Stimulated activated effector memory CD8-positive, alpha-beta T cell treated with anti-CD3 and anti-CD28 coated beads, Interleukin-12 subunit alpha, Interleukin-12 subunit beta, amount 100 ng/mL, for 72 hours (primary cell): ENCODE data around the gene DCAF12.
A peak's percentile ranks its signal among the peaks of the same experiment; 100 is the strongest.

Experiments used
- ATAC-seq: fragments of 150-1000 bp; cut with Tn5 transposase; 2 replicates; pipeline ENCODE4 v1.10.0; 2021
- DNase-seq, 2 donors: peaks; one replicate each; pipeline ENCODE4 v3.0.0; 2021 to 2022; ENCODE audit warnings: low spot score in 2 of 2
- H3K27ac Mint-ChIP-seq: one replicate; pipeline ENCODE4 v1.8.0; 2022; ENCODE audit warnings: mild to moderate bottlenecking, mixed read lengths
- H3K36me3 Mint-ChIP-seq: one replicate; pipeline ENCODE4 v1.8.0; 2022; ENCODE audit warnings: mild to moderate bottlenecking, mixed read lengths
- H3K4me1 Mint-ChIP-seq: one replicate; pipeline ENCODE4 v1.8.0; 2022; ENCODE audit warnings: mixed read lengths
- H3K4me3 Mint-ChIP-seq: one replicate; pipeline ENCODE4 v1.8.0; 2022; ENCODE audit warnings: mild to moderate bottlenecking, mixed read lengths
- H3K9me3 Mint-ChIP-seq: one replicate; pipeline ENCODE4 v1.8.0; 2022; ENCODE audit warnings: mixed read lengths

The DCAF12 gene

DNA sequence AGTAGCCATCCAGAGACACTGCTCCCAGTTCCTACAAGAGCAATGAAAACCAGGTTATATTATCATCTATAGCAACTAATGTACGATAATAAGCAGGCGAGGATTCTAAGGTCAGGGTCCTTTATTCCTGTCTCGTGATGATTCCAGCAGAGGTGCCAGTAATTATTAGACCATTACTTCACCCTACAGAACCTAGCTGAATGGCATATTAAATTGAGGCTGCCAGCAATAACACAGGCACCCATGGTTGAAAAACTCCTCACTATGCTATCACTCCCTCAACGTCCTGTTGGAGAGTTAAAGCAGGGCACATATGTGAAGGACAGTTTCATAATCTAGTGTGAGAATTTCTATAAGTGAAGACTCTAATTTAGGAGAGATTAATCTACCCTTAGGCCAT lies 29.7 kb downstream of the DCAF12 start:
- H3K4me3 Mint-ChIP-seq: no peak overlapping the region
- peak overlapping the region; percentile 32 for H3K27ac Mint-ChIP-seq
- H3K36me3 Mint-ChIP-seq: peaks cover 100% of the 10 kb centered on the region
- H3K4me1 Mint-ChIP-seq: peaks cover 17% of the 10 kb centered on the region
- no peak for ATAC-seq
- no peaks in the 10 kb centered on the region for H3K9me3 Mint-ChIP-seq
- DNase-seq: no peak

DNA sequence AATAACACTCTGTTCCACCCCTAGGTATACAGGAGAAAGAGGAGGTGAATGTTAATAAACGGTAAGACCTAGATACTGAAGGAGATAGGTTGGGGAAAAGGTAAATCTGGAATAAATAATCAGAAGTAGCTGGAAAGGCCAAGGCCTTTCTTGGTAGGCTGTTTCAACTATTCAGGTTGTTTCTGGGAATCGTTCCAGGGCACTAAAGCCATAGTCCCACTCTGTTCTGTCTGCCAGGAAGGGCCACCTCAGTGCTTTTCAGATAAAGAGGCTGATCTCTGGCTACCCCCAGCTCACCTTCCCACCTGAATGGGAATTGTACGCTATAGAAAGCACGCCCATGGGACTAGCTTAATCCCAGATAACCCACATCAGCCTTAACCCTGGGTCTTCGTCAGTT lies 32.9 kb downstream of the DCAF12 start:
- Mint-ChIP-seq H3K9me3 (no peaks in the 10 kb centered on the region), H3K36me3 (peaks cover 100% of the 10 kb centered on the region), H3K27ac (peak overlapping the region; percentile 69), H3K4me3 (no peak overlapping the region), H3K4me1 (peaks cover 17% of the 10 kb centered on the region)
- DNase-seq (no peak), ATAC-seq (no peak)

DNA sequence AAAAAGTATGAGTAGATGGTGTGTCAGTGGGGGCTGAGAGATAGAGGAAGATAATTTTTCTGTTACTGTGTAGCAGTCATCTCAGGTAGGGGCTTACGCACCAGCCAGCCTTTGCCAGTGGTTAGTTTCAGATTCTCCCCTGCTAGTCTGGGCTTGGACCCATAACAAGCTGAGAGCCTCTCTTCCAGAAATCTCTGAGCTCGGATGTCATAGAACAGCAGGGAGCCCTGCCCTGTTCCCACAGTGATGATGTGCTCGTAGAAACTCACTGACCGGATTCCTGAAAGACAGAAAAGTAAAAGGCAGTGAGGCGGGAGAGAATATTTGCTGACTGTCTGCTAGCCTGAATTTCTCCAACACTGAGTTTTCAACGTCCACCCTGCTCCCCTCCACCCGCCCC lies 37.2 kb downstream of the DCAF12 start:
- peaks cover 17% of the 10 kb centered on the region for H3K4me1 Mint-ChIP-seq
- no peak overlapping the region for H3K27ac Mint-ChIP-seq
- no peak overlapping the region for H3K4me3 Mint-ChIP-seq
- no peaks in the 10 kb centered on the region for H3K9me3 Mint-ChIP-seq
- DNase-seq (no peak), ATAC-seq (no peak)
- peaks cover 86% of the 10 kb centered on the region for H3K36me3 Mint-ChIP-seq

DNA sequence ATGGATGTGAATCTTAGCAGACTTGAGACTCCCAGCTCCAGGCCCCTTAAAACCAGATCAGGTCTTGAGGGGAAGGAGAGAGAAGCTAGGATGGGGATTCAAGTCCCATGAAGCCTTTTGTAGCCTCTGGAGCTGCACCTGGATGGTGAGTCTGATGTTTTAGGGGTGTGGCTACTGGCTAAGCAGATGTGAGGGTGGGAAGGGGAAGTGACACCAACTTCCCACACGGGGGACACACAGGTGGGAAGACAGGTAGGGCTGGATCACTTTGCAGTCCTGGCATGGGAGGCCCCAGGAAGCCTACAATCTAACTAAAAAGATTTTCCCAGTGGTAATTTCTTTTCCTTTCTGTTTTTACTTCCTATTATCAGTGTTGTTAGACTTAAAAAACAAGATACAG lies 39.1 kb downstream of the DCAF12 start:
- H3K36me3 Mint-ChIP-seq: peaks cover 67% of the 10 kb centered on the region
- H3K9me3 Mint-ChIP-seq: no peaks in the 10 kb centered on the region
- DNase-seq: no peak
- no peak overlapping the region for H3K4me3 Mint-ChIP-seq
- peak overlapping the region; percentile 78 for H3K27ac Mint-ChIP-seq
- no peak for ATAC-seq
- peaks cover 6% of the 10 kb centered on the region for H3K4me1 Mint-ChIP-seq

DNA sequence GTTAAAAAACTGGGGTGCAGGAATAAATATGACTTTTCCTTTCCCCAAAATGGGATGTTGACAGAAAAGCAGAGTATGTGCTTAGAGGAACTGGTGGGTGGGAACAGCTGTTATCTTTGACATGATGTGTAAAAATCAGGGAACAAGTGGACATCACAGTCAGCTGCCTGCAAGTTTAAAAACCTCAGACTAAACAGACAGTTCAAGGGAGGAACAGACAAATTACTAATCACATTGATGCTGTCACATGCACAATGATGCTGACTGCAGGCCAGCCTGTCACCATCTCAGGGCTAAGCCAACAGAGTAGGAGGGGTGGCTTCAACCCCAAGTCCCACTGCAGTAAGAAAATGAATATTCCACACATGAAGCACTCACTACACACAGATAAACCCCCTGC lies 39.6 kb downstream of the DCAF12 start:
- peaks cover 62% of the 10 kb centered on the region for H3K36me3 Mint-ChIP-seq
- H3K27ac Mint-ChIP-seq: peak overlapping the region; percentile 78
- no peak overlapping the region for H3K4me3 Mint-ChIP-seq
- DNase-seq (no peak), ATAC-seq (peak; percentile 37)
- H3K4me1 Mint-ChIP-seq: peaks cover under 1% of the 10 kb centered on the region
- H3K9me3 Mint-ChIP-seq: no peaks in the 10 kb centered on the region

DNA sequence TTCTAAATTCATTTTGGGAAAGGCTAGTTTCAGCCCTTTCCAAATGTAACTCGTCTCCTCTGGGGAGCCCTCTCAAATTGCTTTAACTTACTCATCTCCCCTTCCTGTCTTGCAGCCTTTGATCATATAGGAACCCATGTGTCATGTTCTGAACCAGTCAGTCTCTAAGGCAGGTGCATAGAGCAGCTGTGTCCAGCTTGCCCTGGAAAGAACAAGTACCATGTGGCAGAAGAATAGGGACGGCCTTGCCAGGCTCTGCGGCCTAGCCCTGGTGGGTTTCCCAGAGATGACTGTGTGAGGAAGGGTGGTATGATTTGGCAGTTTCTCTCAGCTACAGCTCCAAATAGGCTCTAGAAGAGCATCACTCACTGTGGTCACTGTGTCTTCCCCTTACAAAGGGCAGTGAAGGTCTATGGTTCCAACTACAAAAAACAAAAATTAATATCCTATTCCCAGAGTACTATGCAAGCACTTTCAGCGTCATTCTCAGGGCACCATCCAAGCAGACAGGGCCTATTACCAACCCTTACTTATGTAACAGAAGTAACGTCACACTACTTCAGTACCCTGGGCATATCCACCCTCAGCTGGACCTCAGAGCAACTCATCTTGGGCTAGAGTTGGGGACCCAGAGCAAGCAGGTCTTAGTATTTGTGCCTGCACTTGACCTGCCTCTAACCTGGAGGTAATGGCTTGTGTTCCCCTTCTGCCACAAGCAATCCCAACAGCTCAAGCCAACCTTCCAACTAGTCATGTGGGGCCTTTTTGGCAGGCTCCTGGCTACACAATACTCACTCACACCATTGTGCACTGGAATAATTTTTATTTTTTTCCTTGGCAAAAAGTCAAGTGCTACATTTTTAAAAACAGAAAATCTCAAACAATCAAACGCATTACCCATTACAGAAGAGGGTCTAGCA lies 40.7 kb downstream of the DCAF12 start:
- Mint-ChIP-seq H3K9me3 (no peaks in the 10 kb centered on the region), H3K4me3 (no peak overlapping the region), H3K36me3 (peaks cover 52% of the 10 kb centered on the region), H3K27ac (peak overlapping the region; percentile 78), H3K4me1 (no peaks in the 10 kb centered on the region)
- ATAC-seq (peak; percentile 78), DNase-seq (no peak)

DNA sequence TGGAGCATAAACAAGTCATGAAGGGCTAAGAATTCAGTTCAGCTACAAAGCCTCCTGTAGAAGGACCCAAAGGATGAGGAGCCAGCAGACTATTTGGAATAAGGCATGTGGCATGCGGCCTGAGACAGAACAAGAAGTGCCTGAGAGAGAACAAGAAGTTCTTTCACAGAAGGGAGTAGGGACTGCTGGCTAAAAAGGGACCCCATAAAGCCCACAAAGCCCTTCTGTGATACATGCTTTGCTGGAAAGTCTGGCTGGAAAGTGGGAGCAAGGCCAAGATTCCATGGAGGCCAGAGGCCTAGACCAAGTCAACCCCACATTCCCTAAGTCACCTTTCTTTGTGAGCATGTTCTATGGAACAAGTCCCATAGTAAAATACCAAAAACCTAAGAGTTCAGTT lies 41.9 kb downstream of the DCAF12 start:
- Mint-ChIP-seq H3K36me3 (peaks cover 39% of the 10 kb centered on the region), H3K4me3 (no peak overlapping the region), H3K27ac (peak overlapping the region; percentile 78), H3K4me1 (no peaks in the 10 kb centered on the region), H3K9me3 (no peaks in the 10 kb centered on the region)
- DNase-seq (no peak), ATAC-seq (no peak)

DNA sequence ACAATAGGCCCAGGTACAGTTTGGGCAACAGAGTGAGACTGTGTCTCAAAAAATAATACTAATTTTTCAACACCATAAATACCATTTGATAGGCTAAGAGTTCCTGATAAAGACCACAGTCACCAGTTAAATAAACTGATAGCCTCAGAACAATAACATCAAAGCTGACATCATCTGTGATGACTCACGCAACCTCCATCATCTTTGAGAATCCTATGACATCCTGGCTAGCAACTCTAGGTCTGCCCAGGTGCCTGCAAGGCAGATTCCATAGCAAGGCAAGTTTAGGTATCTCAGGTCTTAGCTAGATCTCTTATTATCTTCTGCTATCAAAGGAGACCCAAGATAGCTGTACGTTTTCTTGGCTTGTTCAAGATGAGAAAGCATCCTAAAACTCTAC lies 47.3 kb downstream of the DCAF12 start:
- Mint-ChIP-seq H3K4me3 (no peak overlapping the region), H3K9me3 (no peaks in the 10 kb centered on the region), H3K4me1 (no peaks in the 10 kb centered on the region), H3K36me3 (no peaks in the 10 kb centered on the region), H3K27ac (no peak overlapping the region)
- no peak for DNase-seq
- ATAC-seq: peak; percentile 43

DNA sequence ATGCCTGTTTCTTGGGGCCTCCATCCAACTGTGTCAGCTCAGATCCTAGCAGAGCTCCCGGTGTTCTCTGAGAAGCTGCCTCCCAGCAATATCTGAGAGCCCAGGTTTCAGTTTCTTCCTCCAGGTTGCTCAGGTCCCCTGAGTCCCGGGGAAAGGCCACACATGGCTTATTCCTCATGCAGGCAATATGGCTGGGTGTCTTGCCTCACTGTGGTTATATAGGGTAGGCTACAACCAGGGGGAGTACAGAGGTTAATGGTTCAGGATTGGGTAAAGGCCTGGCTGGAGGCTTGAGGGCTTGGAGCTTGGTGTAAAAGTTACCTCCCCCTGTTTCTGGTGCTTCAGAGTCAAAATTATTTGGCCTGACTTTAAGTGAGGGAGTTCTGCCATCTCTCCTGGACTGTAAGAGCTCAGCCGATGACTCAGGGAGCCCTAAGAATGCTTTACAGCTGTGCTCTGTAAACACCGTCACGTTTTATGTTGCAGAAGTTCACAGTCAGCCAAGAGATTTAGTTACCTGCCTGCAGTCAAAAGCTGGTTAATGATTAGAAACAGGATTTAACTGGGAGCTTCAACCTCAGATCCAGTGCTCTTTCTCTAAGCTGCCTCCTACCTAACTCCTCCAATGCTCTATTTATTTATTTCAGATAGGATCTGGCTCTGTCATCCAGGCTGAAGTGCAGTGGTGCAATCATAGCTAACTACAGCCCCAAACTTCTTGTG lies 53.5 kb downstream of the DCAF12 start:
- H3K9me3 Mint-ChIP-seq: no peaks in the 10 kb centered on the region
- ATAC-seq: no peak
- H3K4me1 Mint-ChIP-seq: no peaks in the 10 kb centered on the region
- DNase-seq: no peak
- H3K36me3 Mint-ChIP-seq: no peaks in the 10 kb centered on the region
- H3K4me3 Mint-ChIP-seq: no peak overlapping the region
- H3K27ac Mint-ChIP-seq: no peak overlapping the region

DNA sequence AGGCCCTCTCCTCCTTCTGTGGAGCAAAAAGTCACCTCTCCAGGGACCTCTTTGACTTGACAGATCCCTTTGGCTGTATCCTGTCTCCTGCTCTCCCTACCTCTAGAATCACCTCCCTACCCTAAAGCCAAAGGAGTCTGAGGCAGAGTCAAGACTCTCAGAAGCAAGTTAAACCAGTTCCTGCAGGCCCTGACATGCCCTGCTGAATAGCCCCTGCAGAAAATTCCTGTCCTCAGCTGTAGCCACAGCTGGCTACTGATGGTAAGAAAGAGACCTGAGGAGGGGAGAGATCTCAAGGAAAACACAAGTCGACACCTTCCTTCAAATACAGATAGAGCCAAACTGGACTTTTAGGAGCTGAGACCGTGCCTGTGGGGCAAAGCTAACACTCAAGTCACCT lies 54.1 kb downstream of the DCAF12 start:
- ATAC-seq: no peak
- no peak for DNase-seq
- Mint-ChIP-seq H3K36me3 (no peaks in the 10 kb centered on the region), H3K4me3 (no peak overlapping the region), H3K4me1 (no peaks in the 10 kb centered on the region), H3K9me3 (no peaks in the 10 kb centered on the region), H3K27ac (no peak overlapping the region)

DNA sequence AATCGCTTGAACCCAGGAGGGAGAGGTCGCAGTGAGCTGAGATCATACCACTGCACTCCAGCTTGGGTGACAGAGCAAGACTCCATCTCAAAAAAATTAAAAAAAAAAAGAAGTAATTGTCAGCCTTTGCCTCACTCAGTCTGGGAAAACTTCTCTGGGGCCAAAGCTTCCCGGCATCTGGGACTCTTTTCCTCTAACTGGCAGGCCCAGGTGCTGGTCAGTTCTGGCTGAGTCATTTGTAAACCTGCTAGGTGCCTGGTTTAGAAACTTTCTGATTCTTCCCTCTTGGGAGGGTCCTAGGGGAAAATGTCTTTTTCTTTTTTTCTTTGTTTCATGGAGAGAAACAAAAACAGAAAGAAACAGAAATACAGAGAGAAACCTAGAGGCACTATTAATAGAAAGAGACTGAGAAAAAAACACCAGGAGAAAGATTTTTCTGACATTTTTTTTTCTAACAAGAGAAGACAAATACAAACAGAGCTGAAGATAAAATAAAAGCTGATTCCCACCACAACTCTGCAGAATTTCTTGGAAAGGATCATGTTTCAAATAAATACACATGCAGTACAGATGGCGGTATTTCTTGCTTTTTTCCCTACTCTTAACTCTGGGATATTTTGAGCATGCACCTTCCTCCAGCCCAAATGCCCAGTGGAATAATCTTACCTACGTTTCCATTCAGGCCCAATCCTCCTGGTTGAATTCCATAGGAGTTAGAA lies 55.7 kb downstream of the DCAF12 start:
- Mint-ChIP-seq H3K36me3 (no peaks in the 10 kb centered on the region), H3K9me3 (no peaks in the 10 kb centered on the region), H3K27ac (peak overlapping the region; percentile 38), H3K4me3 (no peak overlapping the region), H3K4me1 (no peaks in the 10 kb centered on the region)
- ATAC-seq (no peak), DNase-seq (no peak)

DNA sequence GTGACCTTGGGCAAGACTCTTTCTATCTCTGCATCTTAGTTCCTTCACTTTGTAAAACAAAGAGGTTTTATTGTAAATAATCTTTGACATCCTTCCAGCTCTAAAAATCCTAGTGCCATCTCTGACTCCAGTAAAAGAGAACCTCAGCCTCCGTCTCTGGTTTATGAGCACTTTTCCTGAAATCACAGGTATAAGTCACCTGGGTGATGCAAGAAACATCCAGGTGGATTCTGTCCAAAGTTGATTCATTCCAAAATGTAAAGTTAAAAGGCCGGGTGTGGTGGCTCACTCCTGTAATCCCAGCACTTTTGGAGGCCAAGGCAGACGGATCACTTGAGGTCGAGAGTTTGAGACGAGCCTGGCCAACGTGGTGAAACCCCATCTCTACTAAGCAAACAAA lies 56.7 kb downstream of the DCAF12 start:
- no peak overlapping the region for H3K27ac Mint-ChIP-seq
- no peak overlapping the region for H3K4me3 Mint-ChIP-seq
- no peaks in the 10 kb centered on the region for H3K4me1 Mint-ChIP-seq
- no peaks in the 10 kb centered on the region for H3K9me3 Mint-ChIP-seq
- no peaks in the 10 kb centered on the region for H3K36me3 Mint-ChIP-seq
- no peak for ATAC-seq
- DNase-seq: no peak

DNA sequence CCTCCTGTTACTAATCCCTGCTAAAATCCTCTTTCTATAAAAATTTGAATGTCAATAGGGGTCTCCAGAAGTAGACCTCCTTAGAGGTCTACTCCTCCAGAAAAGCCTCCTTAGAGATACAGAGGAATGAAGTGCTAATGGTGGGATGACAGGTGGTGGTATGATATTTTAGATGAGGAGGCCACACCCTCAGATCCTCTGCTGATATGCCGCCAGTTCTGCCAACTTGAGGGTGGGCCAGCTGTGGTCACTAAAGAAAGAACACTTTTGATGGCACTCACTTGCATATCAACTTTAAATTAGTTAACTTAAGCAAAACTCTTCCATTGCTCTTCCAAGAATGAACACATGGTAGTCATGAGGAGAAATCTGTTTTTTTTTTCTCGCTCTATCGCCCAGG lies 61.0 kb downstream of the DCAF12 start:
- H3K4me3 Mint-ChIP-seq: no peak overlapping the region
- DNase-seq: no peak
- H3K27ac Mint-ChIP-seq: no peak overlapping the region
- H3K9me3 Mint-ChIP-seq: no peaks in the 10 kb centered on the region
- ATAC-seq: no peak
- H3K36me3 Mint-ChIP-seq: no peaks in the 10 kb centered on the region
- H3K4me1 Mint-ChIP-seq: no peaks in the 10 kb centered on the region

DNA sequence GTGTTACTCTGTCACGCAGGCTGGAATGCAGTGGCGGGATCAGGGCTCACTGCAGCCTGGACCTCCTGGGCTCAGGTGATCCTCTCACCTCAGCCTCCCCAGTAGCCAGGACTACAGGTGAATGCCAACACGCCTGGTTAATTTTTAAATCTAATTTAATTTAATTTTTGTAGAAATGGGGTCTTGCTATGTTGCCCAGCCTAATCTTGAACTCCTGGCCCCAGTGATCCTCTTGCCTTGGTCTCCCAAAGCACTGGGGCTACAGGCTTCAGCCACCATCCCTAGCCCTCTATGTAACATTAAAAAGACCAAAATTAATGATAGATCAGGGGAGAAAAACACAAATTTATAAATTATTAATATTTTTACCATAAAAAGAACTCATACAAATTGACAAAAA lies 66.5 kb downstream of the DCAF12 start:
- DNase-seq: no peak
- no peaks in the 10 kb centered on the region for H3K36me3 Mint-ChIP-seq
- H3K27ac Mint-ChIP-seq: no peak overlapping the region
- no peak for ATAC-seq
- H3K9me3 Mint-ChIP-seq: no peaks in the 10 kb centered on the region
- H3K4me1 Mint-ChIP-seq: no peaks in the 10 kb centered on the region
- H3K4me3 Mint-ChIP-seq: no peak overlapping the region

DNA sequence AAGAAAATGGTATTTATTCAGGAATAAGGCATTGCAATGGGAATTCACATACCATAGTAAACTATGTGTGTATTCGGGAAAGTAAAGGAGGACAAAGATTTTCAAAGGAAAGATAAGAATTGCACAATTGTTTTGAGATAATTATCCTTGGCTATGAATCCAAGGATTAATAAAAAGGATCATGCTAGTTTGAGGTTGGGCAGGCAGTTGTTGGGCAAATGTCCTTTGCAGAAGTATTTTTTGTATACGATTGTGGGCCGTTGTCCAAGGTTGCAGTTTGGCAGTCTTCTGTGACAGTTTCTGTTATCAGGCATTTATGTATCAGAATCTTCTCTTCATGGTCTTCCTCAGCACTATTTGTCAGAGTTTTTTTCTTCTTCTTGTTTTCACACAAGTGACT lies 67.2 kb downstream of the DCAF12 start:
- Mint-ChIP-seq H3K9me3 (no peaks in the 10 kb centered on the region), H3K27ac (no peak overlapping the region), H3K4me1 (no peaks in the 10 kb centered on the region), H3K36me3 (no peaks in the 10 kb centered on the region), H3K4me3 (no peak overlapping the region)
- no peak for ATAC-seq
- no peak for DNase-seq
